Mucosa of descending colon (tissue), 3 donors: ENCODE measurements around the gene SIK3. TPM values are rescaled to one million over a fixed set of nuclear protein-coding genes. Genes with fewer than 3 reads are reported as not detected.

Source experiments
- ATAC-seq: fragments of 200-7000 bp; cut with Tn5 transposase; one replicate; pipeline ENCODE4 v1.9.1; 2020; ENCODE audit warnings: mild to moderate bottlenecking, moderate library complexity
- DNase-seq, 3 donors: peaks; one replicate each; pipeline ENCODE4 v3.0.0-alpha.2; 2020
- H3K36me3 ChIP-seq: fragments of 200-600 bp; one replicate; pipeline ENCODE4 v1.8.0; 2021; ENCODE audit warnings: low read depth, mild to moderate bottlenecking
- H3K4me1 ChIP-seq: fragments of 200-600 bp; one replicate; pipeline ENCODE4 v1.8.0; 2021; ENCODE audit warnings: low read depth, mild to moderate bottlenecking
- H3K4me3 ChIP-seq: fragments of 200-600 bp; one replicate; pipeline ENCODE4 v1.8.0; 2021; ENCODE audit warnings: mild to moderate bottlenecking
- H3K9me3 ChIP-seq: fragments of 200-600 bp; one replicate; pipeline ENCODE4 v1.8.0; 2021; ENCODE audit warnings: mild to moderate bottlenecking
- intact Hi-C, 2 donors: fragments of 100-400 bp; cut with DNase I in 1 of 2; cut with micrococcal nuclease in 1 of 2; formaldehyde crosslinking; loops; one replicate each; pipeline versions ENCODE4 v1.11.0 to v1.11.1; 2022; cut with DNase I, micrococcal nuclease
- total RNA-seq, 3 donors: library from RNA; stranded (reverse); fragmentation: NEBNext Ultra II Directional in 2 of 3; extraction: Animal tissue kit (Norgen Biotek cat#: 25700) in 2 of 3; gene quantifications; one replicate each; pipeline versions ENCODE4 v1.2.1 to v1.2.4, GENCODE V29; 2021 to 2023
- TF ChIP-seq, protein P1 (sequence below): fragments of 200-600 bp; IDR thresholded peaks from one replicate; pipeline ENCODE4 v1.8.0; 2022; ENCODE audit warnings: antibody characterized with exemption, mild to moderate bottlenecking
- donor health status: DM: no; HTN: no; CAD: no; lungs with moderate emphysema.
- donor health status: DM: no; HTN: no; CAD: no.
- donor health status: DM: no; HTN: yes; CAD: no.

The SIK3 gene
- total RNA-seq, 3 donors from 2014 or later = 28.1 to 55.6 (median 41.8) TPM

DNA sequence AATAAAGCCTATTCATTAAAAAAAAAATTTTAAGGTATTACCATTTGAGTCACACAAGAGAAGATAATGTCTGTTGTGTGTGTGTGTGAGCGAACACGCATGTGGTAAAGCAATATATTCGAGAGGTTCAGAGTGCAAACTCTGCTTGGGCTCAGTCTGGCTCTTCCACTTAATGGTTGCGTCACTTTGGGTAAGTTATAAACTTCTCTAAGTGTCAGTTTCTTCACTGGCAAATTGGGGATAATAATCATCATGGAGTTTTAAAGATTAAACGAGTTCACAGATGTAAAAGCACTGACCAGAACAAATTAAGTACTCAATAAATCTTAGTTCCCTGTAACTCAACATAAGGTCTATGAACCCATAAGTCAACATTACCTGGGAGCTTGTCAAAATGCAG, 37.0 kb downstream of the SIK3 start:
- Histone ChIP-seq H3K9me3 (no peaks in the 10 kb centered on the region), H3K4me3 (no peak overlapping the region), H3K4me1 (no peaks in the 10 kb centered on the region), H3K36me3 (no peaks in the 10 kb centered on the region)
- DNase-seq (no peak), ATAC-seq (no peak)
- intact Hi-C loops = no loop called here
- TF ChIP-seq, protein P1, sequence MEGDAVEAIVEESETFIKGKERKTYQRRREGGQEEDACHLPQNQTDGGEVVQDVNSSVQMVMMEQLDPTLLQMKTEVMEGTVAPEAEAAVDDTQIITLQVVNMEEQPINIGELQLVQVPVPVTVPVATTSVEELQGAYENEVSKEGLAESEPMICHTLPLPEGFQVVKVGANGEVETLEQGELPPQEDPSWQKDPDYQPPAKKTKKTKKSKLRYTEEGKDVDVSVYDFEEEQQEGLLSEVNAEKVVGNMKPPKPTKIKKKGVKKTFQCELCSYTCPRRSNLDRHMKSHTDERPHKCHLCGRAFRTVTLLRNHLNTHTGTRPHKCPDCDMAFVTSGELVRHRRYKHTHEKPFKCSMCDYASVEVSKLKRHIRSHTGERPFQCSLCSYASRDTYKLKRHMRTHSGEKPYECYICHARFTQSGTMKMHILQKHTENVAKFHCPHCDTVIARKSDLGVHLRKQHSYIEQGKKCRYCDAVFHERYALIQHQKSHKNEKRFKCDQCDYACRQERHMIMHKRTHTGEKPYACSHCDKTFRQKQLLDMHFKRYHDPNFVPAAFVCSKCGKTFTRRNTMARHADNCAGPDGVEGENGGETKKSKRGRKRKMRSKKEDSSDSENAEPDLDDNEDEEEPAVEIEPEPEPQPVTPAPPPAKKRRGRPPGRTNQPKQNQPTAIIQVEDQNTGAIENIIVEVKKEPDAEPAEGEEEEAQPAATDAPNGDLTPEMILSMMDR = no peak

DNA sequence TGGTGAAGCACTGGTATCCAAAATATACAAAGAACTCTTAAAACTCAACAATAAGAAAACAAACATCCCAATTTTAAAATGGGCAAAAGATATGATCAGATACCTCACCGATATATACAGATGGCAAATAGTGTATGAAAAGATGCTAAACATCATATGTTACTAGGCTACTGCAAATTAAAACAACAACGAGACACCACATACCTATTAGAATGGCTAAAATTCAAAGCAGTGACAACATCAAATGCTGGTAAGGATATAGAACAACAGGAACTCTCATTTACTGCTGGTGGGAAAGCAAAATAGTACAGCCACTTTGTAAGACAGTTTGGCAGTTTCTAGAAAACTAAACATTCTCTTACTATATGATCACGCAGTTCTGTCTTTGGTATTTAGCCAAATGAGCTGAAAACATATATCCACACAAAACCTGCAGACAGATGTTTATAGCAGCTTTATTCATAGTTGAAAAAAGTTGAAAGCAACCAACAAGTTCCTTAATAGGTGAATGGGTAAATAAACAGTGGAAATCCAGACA, 38.5 kb downstream of the SIK3 start:
- Histone ChIP-seq H3K4me1 (peaks cover 4% of the 10 kb centered on the region), H3K36me3 (no peaks in the 10 kb centered on the region), H3K4me3 (no peak overlapping the region), H3K9me3 (no peaks in the 10 kb centered on the region)
- ATAC-seq (no peak), DNase-seq (no peak)
- TF ChIP-seq, protein P1 = no peak
- intact Hi-C loops = no loop called here

DNA sequence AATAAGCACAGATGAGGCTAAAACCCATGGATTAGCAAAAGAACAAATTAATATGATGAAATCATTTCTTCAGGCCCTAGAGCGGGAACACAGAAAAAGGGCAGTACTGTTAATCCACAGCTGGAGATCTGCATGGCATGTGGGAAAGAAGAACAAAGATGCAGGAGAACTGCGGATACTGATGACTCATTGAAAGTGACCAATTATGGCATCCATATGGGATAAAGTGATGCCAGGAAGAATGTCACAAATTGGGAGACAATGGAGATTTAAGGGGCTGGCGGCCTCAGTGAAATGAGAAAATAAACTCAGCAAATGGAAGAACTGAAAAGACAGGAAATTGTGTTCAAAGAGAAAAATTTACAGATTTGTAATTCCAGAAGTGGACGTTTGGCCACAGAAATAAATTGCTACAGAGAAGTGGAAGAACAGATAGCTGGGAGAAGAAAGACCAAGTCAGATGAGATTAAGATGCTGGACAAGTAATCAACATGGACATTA, 39.4 kb downstream of the SIK3 start:
- Histone ChIP-seq H3K9me3 (no peaks in the 10 kb centered on the region), H3K4me3 (no peak overlapping the region), H3K36me3 (no peaks in the 10 kb centered on the region), H3K4me1 (peaks cover 11% of the 10 kb centered on the region)
- DNase-seq (no peak), ATAC-seq (no peak)
- TF ChIP-seq, protein P1 = no peak
- intact Hi-C loops = no loop called here

DNA sequence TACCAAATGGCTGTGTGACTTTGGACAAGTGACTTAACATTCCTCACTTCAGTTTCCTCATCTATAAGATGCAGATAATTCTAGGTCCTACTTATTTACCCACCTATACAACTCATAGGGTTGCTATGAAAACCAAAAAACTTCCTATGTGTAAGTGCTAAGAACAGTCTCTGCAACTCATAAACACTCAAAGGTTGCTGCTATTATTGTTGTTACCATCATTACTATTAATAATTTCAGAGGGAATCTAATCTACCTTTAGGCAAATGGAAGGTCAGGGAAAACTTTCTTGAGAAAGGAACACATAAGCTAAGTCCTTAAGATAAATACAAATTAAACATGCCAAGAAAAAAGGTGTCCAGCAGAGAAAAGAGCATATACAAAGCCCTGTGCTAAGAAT, 40.5 kb downstream of the SIK3 start:
- TF ChIP-seq, protein P1 = no peak
- H3K36me3 ChIP-seq = no peaks in the 10 kb centered on the region
- no peaks in the 10 kb centered on the region for H3K9me3 ChIP-seq
- H3K4me3 ChIP-seq = no peak overlapping the region
- intact Hi-C loops = no loop called here
- peaks cover 11% of the 10 kb centered on the region for H3K4me1 ChIP-seq
- DNase-seq = no peak
- ATAC-seq = no peak

DNA sequence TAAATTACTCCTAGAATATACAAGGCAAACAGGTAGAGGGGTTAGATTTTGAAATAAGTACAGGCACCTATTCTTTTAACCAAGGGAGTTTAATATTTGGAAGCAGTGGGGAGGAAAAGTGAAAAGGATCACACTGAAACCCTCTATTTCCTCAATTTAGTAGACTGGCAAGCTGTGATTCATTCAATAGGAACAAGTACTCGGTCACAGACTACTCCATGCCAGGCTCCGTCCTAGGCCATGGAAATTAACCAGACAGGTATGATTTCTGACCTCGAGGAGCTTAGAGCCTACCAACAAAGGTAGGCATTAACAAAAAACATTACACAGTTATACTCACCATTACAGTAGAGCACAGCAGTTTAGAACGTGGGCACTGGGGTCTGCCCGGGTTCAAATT, 40.9 kb downstream of the SIK3 start:
- H3K4me1 ChIP-seq = peaks cover 11% of the 10 kb centered on the region
- no peaks in the 10 kb centered on the region for H3K9me3 ChIP-seq
- DNase-seq (no peak), ATAC-seq (peak; percentile 23)
- intact Hi-C loops = no loop called here
- TF ChIP-seq, protein P1 = no peak
- H3K4me3 ChIP-seq = no peak overlapping the region
- H3K36me3 ChIP-seq = no peaks in the 10 kb centered on the region

DNA sequence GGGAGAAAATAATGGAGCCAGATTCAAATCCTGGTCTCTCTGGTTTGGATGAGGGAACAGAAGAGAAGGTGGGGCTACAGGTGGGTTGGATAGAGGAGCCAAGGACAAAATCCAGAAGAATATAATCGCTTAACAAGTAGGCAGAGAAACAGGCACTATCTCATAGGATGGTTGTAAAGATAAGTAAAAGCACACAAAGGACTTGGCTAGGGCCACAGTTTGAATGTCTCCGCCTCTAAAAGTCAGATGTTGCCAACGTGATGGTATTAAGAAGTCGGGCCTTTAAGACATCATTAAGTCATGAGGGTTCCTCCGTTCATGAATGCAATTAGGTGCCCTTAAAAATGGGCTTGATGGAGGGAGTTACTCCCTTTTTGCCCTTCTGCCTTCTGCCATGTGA, 42.8 kb downstream of the SIK3 start:
- Histone ChIP-seq H3K36me3 (no peaks in the 10 kb centered on the region), H3K9me3 (no peaks in the 10 kb centered on the region), H3K4me3 (no peak overlapping the region), H3K4me1 (peaks cover 11% of the 10 kb centered on the region)
- intact Hi-C loops = no loop called here
- peak in 1 of 3 donors; percentile 34 for DNase-seq
- peak; percentile 91 for ATAC-seq
- TF ChIP-seq, protein P1 = no peak
